H1 (cell line): ENCODE results near the gene APOBEC3F. TPM values are rescaled to one million over a fixed set of nuclear protein-coding genes. Genes with fewer than 3 reads are reported as not detected.
A peak's percentile ranks its signal among the peaks of the same experiment; 100 is the strongest.

Source experiments
- CTCF ChIA-PET: fragments of 300-600 bp; sonication (Branson Sonifier 250); formaldehyde crosslinking; loops from one replicate; lab custom pipeline; 2021; ENCODE audit not compliant: partially characterized antibody; lab: Charles Lee
- POLR2A ChIA-PET: fragments of 300-600 bp; sonication (Branson Sonifier 250); formaldehyde crosslinking; loops from one replicate; lab custom pipeline; 2021; ENCODE audit warnings: inconsistent platforms; ENCODE audit not compliant: partially characterized antibody; lab: Charles Lee
- DNase-seq, 2 experiments: peaks; one replicate each; pipeline versions ENCODE4 v3.0.0 to v3.0.0-alpha.2; 2010 to 2022; ENCODE audit warnings: low spot score in 2 of 2, low read depth in 1 of 2, mixed read lengths in 1 of 2
- FAIRE-seq: peaks from 2 replicates; lab custom pipeline; 2011; peaks lifted over from hg19 to GRCh38; lab: Jason Lieb, UNC
- H2AFZ ChIP-seq: 2 replicates; pipeline ENCODE4 v1.8.1; 2012; ENCODE audit warnings: low read length, inconsistent platforms
- H2AK5ac ChIP-seq: 2 replicates; pipeline ENCODE4 v1.6.1; 2013; ENCODE audit warnings: low read depth, low read length
- H2BK120ac ChIP-seq: replicated peaks from 2 replicates; pipeline ENCODE3; 2013; ENCODE audit warnings: low read depth, low read length, inconsistent platforms
- H2BK12ac ChIP-seq: 2 replicates; pipeline ENCODE4 v1.6.1; 2013; ENCODE audit warnings: low read depth, low read length
- H2BK15ac ChIP-seq: 2 replicates; pipeline ENCODE4 v1.6.1; 2013; ENCODE audit warnings: low read length
- H2BK20ac ChIP-seq: 2 replicates; pipeline ENCODE4 v1.6.1; 2013; ENCODE audit warnings: low read length
- H2BK5ac ChIP-seq: 2 replicates; pipeline ENCODE4 v1.6.1; 2013; ENCODE audit warnings: low read depth, low read length
- H3K14ac ChIP-seq: 2 replicates; pipeline ENCODE4 v1.6.1; 2013; ENCODE audit warnings: inconsistent platforms; ENCODE audit not compliant: insufficient read length
- H3K18ac ChIP-seq: 2 replicates; pipeline ENCODE4 v1.6.1; 2013; ENCODE audit warnings: low read length; ENCODE audit errors: extremely low read depth
- H3K23ac ChIP-seq: 2 replicates; pipeline ENCODE4 v1.6.1; 2013; ENCODE audit warnings: inconsistent platforms; ENCODE audit not compliant: insufficient read length
- H3K23me2 ChIP-seq: 2 replicates; pipeline ENCODE4 v1.6.1; 2013; ENCODE audit warnings: low read depth, low read length
- H3K27ac ChIP-seq: 2 replicates; pipeline ENCODE4 v1.6.1; 2011; ENCODE audit warnings: low read depth, low read length, inconsistent platforms
- H3K27me3 ChIP-seq, 4 experiments: replicated peaks in 1 of 4; 1 replicate in 1 of 4; 2 replicates in 3 of 4; pipeline versions ENCODE4 v1.6.1 to v1.8.1; 2011 to 2013; ENCODE audit warnings: low read length in 3 of 4, mild to moderate bottlenecking in 3 of 4, inconsistent platforms in 2 of 4, mixed read lengths in 2 of 4, moderate library complexity in 1 of 4; ENCODE audit not compliant: control insufficient read depth in 3 of 4, insufficient read depth in 3 of 4; ENCODE audit errors: extremely low read depth in 1 of 4
- H3K36me3 ChIP-seq, 4 experiments: 2 replicates each; pipeline versions ENCODE4 v1.6.1 to v1.8.1; 2011 to 2013; ENCODE audit warnings: mild to moderate bottlenecking in 4 of 4, low read length in 3 of 4, moderate library complexity in 2 of 4, control low read depth in 1 of 4, inconsistent platforms in 1 of 4; ENCODE audit not compliant: insufficient read depth in 4 of 4, control insufficient read depth in 2 of 4
- H3K4ac ChIP-seq: replicated peaks from 2 replicates; pipeline ENCODE3; 2013; ENCODE audit warnings: low read length, low read depth, mixed read lengths, inconsistent platforms; ENCODE audit not compliant: insufficient read length
- H3K4me1 ChIP-seq, 4 experiments: replicated peaks in 1 of 4; 1 replicate in 1 of 4; 2 replicates in 3 of 4; pipeline versions ENCODE4 v1.6.1 to v1.8.1; 2011 to 2013; ENCODE audit warnings: low read length in 3 of 4, inconsistent platforms in 2 of 4, mixed read lengths in 1 of 4; ENCODE audit not compliant: insufficient read depth in 4 of 4, control insufficient read depth in 3 of 4
- H3K4me2 ChIP-seq, 2 experiments: 2 replicates each; pipeline versions ENCODE4 v1.6.1 to v1.8.1; 2011 to 2013; ENCODE audit warnings: low read depth in 2 of 2, low read length in 2 of 2, control low read depth in 1 of 2, inconsistent platforms in 1 of 2, mild to moderate bottlenecking in 1 of 2; ENCODE audit not compliant: insufficient read depth in 1 of 2
- H3K4me3 ChIP-seq, 4 experiments: fragments of 200-600, 300-600 bp in 1 of 4; sonication (generic), shearing (Covaris generic), sonication (Bioruptor Twin) in 1 of 4; 2 replicates each; pipeline versions ENCODE4 v1.5.1 to v1.8.1; 2011 to 2016; ENCODE audit warnings: low read length in 4 of 4, low read depth in 3 of 4, control low read depth in 2 of 4, inconsistent platforms in 2 of 4, mild to moderate bottlenecking in 2 of 4, mixed read lengths in 1 of 4, moderate library complexity in 1 of 4; ENCODE audit not compliant: insufficient read depth in 2 of 4; ENCODE audit errors: extremely low read depth in 1 of 4
- H3K56ac ChIP-seq: replicated peaks from 2 replicates; pipeline ENCODE3; 2013; ENCODE audit warnings: low read depth, mild to moderate bottlenecking, mixed read lengths, low read length, inconsistent platforms; ENCODE audit not compliant: insufficient read length
- H3K79me1 ChIP-seq: 2 replicates; pipeline ENCODE4 v1.6.1; 2013; ENCODE audit warnings: low read depth, low read length, control low read depth
- H3K79me2 ChIP-seq, 2 experiments: 2 replicates each; pipeline versions ENCODE4 v1.6.1 to v1.8.1; 2012 to 2013; ENCODE audit warnings: low read length in 2 of 2, mild to moderate bottlenecking in 2 of 2, inconsistent platforms in 1 of 2; ENCODE audit not compliant: insufficient read depth in 2 of 2, control insufficient read depth in 1 of 2
- H3K9ac ChIP-seq, 4 experiments: replicated peaks in 1 of 4; 1 replicate in 1 of 4; 2 replicates in 3 of 4; pipeline versions ENCODE4 v1.6.1 to v1.8.1; 2011 to 2013; ENCODE audit warnings: low read depth in 3 of 4, low read length in 3 of 4, control low read depth in 2 of 4, mild to moderate bottlenecking in 2 of 4, moderate library complexity in 2 of 4, inconsistent platforms in 1 of 4; ENCODE audit errors: extremely low read depth in 1 of 4
- H3K9me3 ChIP-seq, 2 experiments: 2 replicates each; pipeline versions ENCODE4 v1.6.1 to v1.8.1; 2012 to 2013; ENCODE audit warnings: mild to moderate bottlenecking in 2 of 2, moderate library complexity in 2 of 2, control low read depth in 1 of 2, inconsistent platforms in 1 of 2, low read depth in 1 of 2, low read length in 1 of 2, mixed read lengths in 1 of 2; ENCODE audit not compliant: insufficient read depth in 2 of 2
- H4K20me1 ChIP-seq, 2 experiments: replicated peaks in 1 of 2; 2 replicates each; pipeline versions ENCODE3 to v1.8.1; 2011 to 2013; ENCODE audit warnings: inconsistent platforms in 2 of 2, low read length in 2 of 2, mild to moderate bottlenecking in 1 of 2; ENCODE audit not compliant: insufficient read depth in 2 of 2, control insufficient read depth in 1 of 2
- H4K5ac ChIP-seq: 2 replicates; pipeline ENCODE4 v1.6.1; 2013; ENCODE audit warnings: low read length, low read depth, mixed read lengths, inconsistent platforms; ENCODE audit not compliant: insufficient read length
- H4K8ac ChIP-seq: 2 replicates; pipeline ENCODE4 v1.8.0; 2013; ENCODE audit warnings: mild to moderate bottlenecking, moderate library complexity, low read length, inconsistent platforms; ENCODE audit not compliant: insufficient read depth; ENCODE audit errors: extremely low read depth
- H4K91ac ChIP-seq: replicated peaks from 2 replicates; pipeline ENCODE3; 2013; ENCODE audit warnings: low read length, mixed read lengths, inconsistent platforms; ENCODE audit not compliant: insufficient read length
- CBX5 ChIP-seq: fragments of 300-800, 300-1000 bp; sonication (generic); IDR thresholded peaks from 2 replicates; pipeline ENCODE4 v1.7.1; 2016; ENCODE audit warnings: antibody characterized with exemption, low read length, low read depth
- CEBPB ChIP-seq: IDR thresholded peaks from 2 replicates; pipeline ENCODE4 v1.6.1; 2012; ENCODE audit warnings: low read depth, low read length
- E2F6 ChIP-seq: IDR thresholded peaks from 2 replicates; pipeline ENCODE4 v1.6.1; 2012; ENCODE audit warnings: inconsistent platforms
- EGR1 ChIP-seq: IDR thresholded peaks from 2 replicates; pipeline ENCODE4 v1.6.1; 2011; ENCODE audit warnings: low read depth, low read length, borderline replicate concordance
- EP300 ChIP-seq, 2 experiments: IDR thresholded peaks; 1 replicate in 1 of 2; 2 replicates in 1 of 2; pipeline ENCODE4 v1.6.1; 2011 to 2012; ENCODE audit warnings: low read depth in 2 of 2, low read length in 2 of 2, mild to moderate bottlenecking in 2 of 2, borderline replicate concordance in 1 of 2, inconsistent platforms in 1 of 2, moderate library complexity in 1 of 2
- KDM1A ChIP-seq: fragments of 200-600, 300-600 bp; sonication (generic); IDR thresholded peaks from 2 replicates; pipeline ENCODE4 v1.7.1; 2016; ENCODE audit warnings: mild to moderate bottlenecking, low read length, borderline replicate concordance
- POU5F1 ChIP-seq: IDR thresholded peaks from 2 replicates; pipeline ENCODE4 v1.6.1; 2011; ENCODE audit warnings: low read depth, mild to moderate bottlenecking, low read length, moderate library complexity
- SIRT6 ChIP-seq: IDR thresholded peaks from one replicate; pipeline ENCODE4 v1.7.1; 2012; ENCODE audit warnings: low read length, inconsistent platforms
- SP2 ChIP-seq: IDR thresholded peaks from 2 replicates; pipeline ENCODE4 v1.6.1; 2012; ENCODE audit warnings: mild to moderate bottlenecking, low read length, inconsistent platforms
- TAF7 ChIP-seq: optimal IDR thresholded peaks from 2 replicates; pipeline ENCODE3; 2011; ENCODE audit warnings: low read depth, mild to moderate bottlenecking, inconsistent platforms, low read length, moderate library complexity, borderline replicate concordance
- ZNF274 ChIP-seq: IDR thresholded peaks from 2 replicates; pipeline ENCODE4 v1.7.0; 2012; ENCODE audit warnings: low read length, borderline replicate concordance; ENCODE audit errors: extremely low read depth
- WGBS, 2 experiments: shearing (Covaris generic) in 1 of 2; methylation state at CpG; one replicate each; pipeline versions ENCODE4 v1.1.6 to v1.1.7; 2013 to 2015; ENCODE audit warnings: low lambda C conversion rate in 2 of 2, mixed read lengths in 2 of 2, inconsistent platforms in 1 of 2, low coverage in 1 of 2, missing lambda C conversion rate in 1 of 2; ENCODE audit not compliant: insufficient replicate concordance in 2 of 2, insufficient coverage in 1 of 2, insufficient read length in 1 of 2; ENCODE audit errors: extremely low coverage in 1 of 2, missing lambda C conversion rate in 1 of 2; 5-methylcytosine and 5-hydroxymethylcytosine counted together
- polyA plus RNA-seq, 7 experiments: library from polyadenylated mRNA; depleted of rRNA in 3 of 7; stranded (reverse) in 5 of 7; unstranded in 2 of 7; fragments of >200 nt in 5 of 7; fragments of 200-250 nt in 2 of 7; gene quantifications; 1 replicate in 5 of 7; 2 replicates in 1 of 7; 4 replicates in 1 of 7; pipeline versions ENCODE4 v1.2.1 to v1.2.3, GENCODE V29; 2011 to 2013; ENCODE audit warnings: missing spikeins in 2 of 7, mixed read lengths in 2 of 7
- total RNA-seq: library from RNA; stranded (reverse); fragmentation: NEBNext Ultra II Directional; extraction: Animal tissue kit (Norgen Biotek cat#: 25700); gene quantifications from 2 replicates; pipeline ENCODE4 v1.2.1, GENCODE V29; 2021

Gene APOBEC3F
- total and polyA plus RNA-seq, 2 of the 8 experiments (the other 6 are each of a cell fraction or from before 2014, with no cell fraction given): 4.0 to 7.3 TPM

DNA sequence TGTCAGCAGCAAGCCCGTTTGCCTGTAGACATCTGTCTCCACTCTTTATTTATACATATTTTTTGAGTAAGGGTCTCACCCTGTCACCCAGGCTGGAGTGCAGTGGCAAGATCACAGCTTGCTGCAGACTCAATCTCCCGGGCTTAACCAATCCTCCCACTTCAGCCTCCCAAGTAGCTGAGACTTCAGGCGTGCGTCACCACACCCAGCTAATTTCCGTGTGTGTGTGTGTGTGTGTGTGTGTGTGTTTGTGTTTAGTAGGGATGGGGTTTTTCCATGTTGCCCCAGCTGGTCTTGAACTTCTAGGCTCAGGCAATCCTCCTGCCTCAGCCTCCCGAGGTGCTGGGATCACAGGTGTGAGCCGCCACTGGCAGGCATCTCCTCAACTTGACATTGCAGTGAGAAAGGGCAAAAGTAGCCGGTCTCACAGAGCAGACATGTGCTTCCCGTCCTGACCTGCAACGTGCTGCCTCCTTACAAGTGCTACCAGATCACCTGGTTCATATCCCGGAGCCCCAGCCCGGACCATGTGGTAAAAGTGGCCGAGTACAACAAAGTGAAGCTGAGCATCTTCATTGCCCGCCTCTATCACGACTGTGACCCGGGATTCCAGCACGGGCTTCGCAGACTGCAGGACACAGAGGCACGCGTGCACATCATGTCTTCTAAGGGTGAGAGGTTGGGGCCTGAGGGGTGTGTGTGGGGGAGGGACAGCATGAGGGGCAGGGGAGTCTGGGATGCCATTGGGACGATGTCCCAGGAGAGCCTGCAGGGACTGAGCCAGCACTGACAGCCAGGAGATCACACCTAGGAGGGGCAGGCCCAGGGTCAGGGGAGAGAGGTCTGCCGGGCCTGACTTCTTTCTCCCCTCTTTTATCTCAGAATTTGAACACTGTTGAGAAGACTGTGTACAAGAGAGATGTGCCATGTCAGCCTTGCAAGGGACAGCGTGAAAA lies 50.7 kb downstream of the APOBEC3F start:
- no peaks in the 10 kb centered on the region for H3K79me1 ChIP-seq
- H3K4me2 ChIP-seq: no peak overlapping the region
- H3K79me2 ChIP-seq: no peaks in the 10 kb centered on the region
- H4K20me1 ChIP-seq: peaks cover 0 to 2% of the 10 kb centered on the region in 2 experiments
- H2BK120ac ChIP-seq: no peak overlapping the region
- H3K27me3 ChIP-seq: peaks cover 0 to 2% (median 0%) of the 10 kb centered on the region in 4 experiments; a peak in 2 of 7 replicates
- no peak overlapping the region for H2BK20ac ChIP-seq
- no peak overlapping the region for H3K27ac ChIP-seq
- ChIA-PET CTCF (interaction anchor here (0.8 to 1.1 kb wide), 2 partner anchors 42 to 62 kb away, joined by 3 to 4 read pairs; no protein-coding TSS in a partner anchor), POLR2A (no interaction called here)
- DNase-seq (no peak), FAIRE-seq (no peak)
- H2BK5ac ChIP-seq: no peak overlapping the region
- no peak overlapping the region for H4K5ac ChIP-seq
- no peaks in the 10 kb centered on the region for H3K36me3 ChIP-seq
- no peak overlapping the region for H3K9ac ChIP-seq
- H4K8ac ChIP-seq: no peak overlapping the region
- H3K18ac ChIP-seq: no peak overlapping the region
- no peak overlapping the region for H3K23ac ChIP-seq
- H2BK15ac ChIP-seq: no peak overlapping the region
- 89% methylated on average over 23 of the region's 23 CpGs; no CpG with 5 or more reads in 1 of the 2 experiments for WGBS, 2 experiments
- no peak overlapping the region for H3K4me3 ChIP-seq
- peak overlapping the region; percentile 75; the same call in 1 of the 2 replicates for H2BK12ac ChIP-seq
- no peaks in the 10 kb centered on the region for H3K9me3 ChIP-seq
- H2AFZ ChIP-seq: no peak overlapping the region
- no peak overlapping the region for H4K91ac ChIP-seq
- H3K14ac ChIP-seq: no peak overlapping the region
- peaks cover 2% of the 10 kb centered on the region; the same call in 1 of the 2 replicates for H3K23me2 ChIP-seq
- H3K56ac ChIP-seq: no peak overlapping the region
- no peak overlapping the region for H3K4ac ChIP-seq
- peak overlapping the region; percentile 49; the same call in 1 of the 2 replicates for H2AK5ac ChIP-seq
- peaks cover 0 to 7% (median 6%) of the 10 kb centered on the region in 4 experiments; a peak in 6 of 7 replicates for H3K4me1 ChIP-seq
- no peak for TF ChIP-seq E2F6
- TF ChIP-seq POU5F1: no peak
- TF ChIP-seq TAF7: no peak
- TF ChIP-seq SP2: no peak
- no peak for TF ChIP-seq CEBPB
- TF ChIP-seq ZNF274: no peak
- TF ChIP-seq EP300 (IDR thresholded peaks at IDR 0.05; ENCODE audit: borderline replicate concordance in 1 of 2, low read depth in 2 of 2, low read length in 2 of 2): no peak
- no peak for TF ChIP-seq CBX5
- TF ChIP-seq KDM1A: no peak
- no peak for TF ChIP-seq SIRT6
- TF ChIP-seq EGR1: no peak
